LNCaP clone FGC (cell line): ENCODE results near the gene PLD1.

Experiments
- DNase-seq: peaks from one replicate; pipeline ENCODE4 v3.0.0-alpha.2; 2011; ENCODE audit warnings: low read depth
- H3K4me3 ChIP-seq: 2 replicates; pipeline ENCODE4 v1.5.1; 2011; ENCODE audit warnings: mild to moderate bottlenecking, low read depth, low read length, control low read depth
- CTCF ChIP-seq: IDR thresholded peaks from 2 replicates; pipeline ENCODE4 v1.5.1; 2012; ENCODE audit warnings: mild to moderate bottlenecking; ENCODE audit not compliant: control insufficient read depth, insufficient read depth; ENCODE audit errors: extremely low read depth

The PLD1 gene

GRCh38 chr3:171673951-171674350 lies 136.3 kb downstream of the PLD1 start:
- DNase-seq, result no peak
- TF ChIP-seq CTCF, result no peak
- H3K4me3 ChIP-seq, result no peak overlapping the region

- H3K4me3 ChIP-seq, result no peak overlapping the region
- no peak for DNase-seq
- no peak for TF ChIP-seq CTCF
Measured at GRCh38 chr3:171672538-171672937, 137.7 kb downstream of the PLD1 start.

GRCh38 chr3:171672124-171672523 lies 138.2 kb downstream of the PLD1 start:
- no peak overlapping the region for H3K4me3 ChIP-seq
- no peak for DNase-seq
- no peak for TF ChIP-seq CTCF

GRCh38 chr3:171671709-171672108 lies 138.6 kb downstream of the PLD1 start:
- TF ChIP-seq CTCF, result no peak
- no peak overlapping the region for H3K4me3 ChIP-seq
- DNase-seq, result no peak

- no peak for TF ChIP-seq CTCF
- no peak overlapping the region for H3K4me3 ChIP-seq
- no peak for DNase-seq
Measured at GRCh38 chr3:171666516-171666915, 143.8 kb downstream of the PLD1 start.

GRCh38 chr3:171663805-171664204 lies 146.5 kb downstream of the PLD1 start:
- DNase-seq, result no peak
- H3K4me3 ChIP-seq, result no peak overlapping the region
- no peak for TF ChIP-seq CTCF

GRCh38 chr3:171661484-171661883 lies 148.8 kb downstream of the PLD1 start:
- DNase-seq, result no peak
- no peak overlapping the region for H3K4me3 ChIP-seq
- no peak for TF ChIP-seq CTCF
